ENCODE measurements around the gene LIN28B.

- TF ChIP-seq TCF7L2 (IDR thresholded peaks at IDR 0.05; ENCODE audit: borderline replicate concordance, extremely low read depth, insufficient read depth, insufficient read length) (no peak), CTCF (IDR thresholded peaks at IDR 0.05 in 2 of 3, conservative IDR thresholded peaks at IDR 0.05 in 1 of 3; ENCODE audit: borderline replicate concordance in 1 of 3, insufficient read depth in 1 of 3, low read depth in 2 of 3, low read length in 2 of 3) (no peak), ZNF274 (IDR thresholded peaks at IDR 0.05; ENCODE audit: low read depth, low read length) (no peak), POLR2A (IDR thresholded peaks at IDR 0.05; ENCODE audit: borderline replicate concordance, extremely low read depth, insufficient read depth, insufficient read length) (no peak), EZH2 (IDR thresholded peaks at IDR 0.05) (no peak), ZFX (IDR thresholded peaks at IDR 0.05) (no peak), JUND (IDR thresholded peaks at IDR 0.05) (no peak), SP1 (IDR thresholded peaks at IDR 0.05; ENCODE audit: low read depth) (no peak), YY1 (IDR thresholded peaks at IDR 0.05; ENCODE audit: extremely low read depth, insufficient replicate concordance, low read depth, low read length) (no peak), FOSL1 (IDR thresholded peaks at IDR 0.05; ENCODE audit: low read depth) (no peak)
Measured at GRCh38 chr6:105102186-105102585, 145.3 kb downstream of the LIN28B start.

All from HCT116 (cell line).